ENCODE measurements around the gene PCNX4.
"Not testable (repeated sequence)": the region's sequence is repeated elsewhere in the genome, so short reads cannot be mapped to it uniquely, and the experiment has no call there.

Gene PCNX4

GRCh38 chr14:60091550-60092525 lies at the start of gene PCNX4:
TSS of gene PCNX4 (plus strand) at chr14:60091923. CDS start at chr14:60107639, 15,716 bp downstream.
- peak; percentile 96 for DNase-seq

- not testable (repeated sequence) for DNase-seq
Measured at GRCh38 chr14:60047976-60048375, 43.7 kb upstream of the PCNX4 start.

GRCh38 chr14:60051721-60052221 lies 40.0 kb upstream of the PCNX4 start:
- no peak for DNase-seq

GRCh38 chr14:60058087-60058486 lies 33.6 kb upstream of the PCNX4 start:
- no peak for DNase-seq

GRCh38 chr14:60061371-60061770 lies 30.4 kb upstream of the PCNX4 start:
- no peak for DNase-seq

- peak; percentile 36 for DNase-seq
Measured at GRCh38 chr14:60064491-60065072, 27.1 kb upstream of the PCNX4 start.

GRCh38 chr14:60067882-60068281 lies 23.8 kb upstream of the PCNX4 start:
- no peak for DNase-seq

GRCh38 chr14:60079723-60080122 lies 12.0 kb upstream of the PCNX4 start:
- DNase-seq: no peak

GRCh38 chr14:60085085-60085484 lies 6.6 kb upstream of the PCNX4 start:
- DNase-seq: no peak

- no peak for DNase-seq
Measured at GRCh38 chr14:60085693-60086092, 6.0 kb upstream of the PCNX4 start.

- DNase-seq: no peak
Measured at GRCh38 chr14:60087668-60088067, 4.1 kb upstream of the PCNX4 start.

- no peak for DNase-seq
Measured at GRCh38 chr14:60089221-60089620, 2.5 kb upstream of the PCNX4 start.

GRCh38 chr14:60090864-60091519 lies 731 bp upstream of the PCNX4 start:
- DNase-seq: peak; percentile 46

- DNase-seq: peak; percentile 50
Measured at GRCh38 chr14:60092526-60092920, 800 bp downstream of the PCNX4 start.

GRCh38 chr14:60093080-60093479 lies 1.4 kb downstream of the PCNX4 start:
- DNase-seq: no peak

GRCh38 chr14:60093606-60094005 lies 1.9 kb downstream of the PCNX4 start:
- DNase-seq: peak; percentile 8

- peak; percentile 19 for DNase-seq
Measured at GRCh38 chr14:60094306-60094897, 2.7 kb downstream of the PCNX4 start.

- no peak for DNase-seq
Measured at GRCh38 chr14:60095231-60095630, 3.5 kb downstream of the PCNX4 start.

GRCh38 chr14:60095781-60096450 lies 4.2 kb downstream of the PCNX4 start:
- DNase-seq: no peak

GRCh38 chr14:60097974-60098373 lies 6.3 kb downstream of the PCNX4 start:
- no peak for DNase-seq

GRCh38 chr14:60099855-60100254 lies 8.1 kb downstream of the PCNX4 start:
- DNase-seq: not testable (repeated sequence)

GRCh38 chr14:60101786-60102185 lies 10.1 kb downstream of the PCNX4 start:
- peak; percentile 18 for DNase-seq

All from kidney glomerular epithelial cell (primary cell).